Vagina (tissue), 2 donors: ENCODE data around the gene RALGDS. TPM values are rescaled to one million over a fixed set of nuclear protein-coding genes. Genes with fewer than 3 reads are reported as not detected.

Experiments used
- DNase-seq, 2 donors: peaks; one replicate each; pipeline ENCODE4 v3.0.0-alpha.2; 2017; ENCODE audit errors: extremely low spot score in 2 of 2
- H3K27ac ChIP-seq: fragments of 200-600 bp; sonication (generic); one replicate; pipeline ENCODE4 v1.5.1; 2019
- H3K27me3 ChIP-seq: fragments of 200-600 bp; sonication (generic); one replicate; pipeline ENCODE4 v1.5.1; 2019
- H3K36me3 ChIP-seq, 2 donors: fragments of 200-600 bp; sonication (generic); one replicate each; pipeline ENCODE4 v1.5.1; 2017 to 2019
- H3K4me1 ChIP-seq: fragments of 200-600 bp; sonication (generic); one replicate; pipeline ENCODE4 v1.5.1; 2019
- H3K4me3 ChIP-seq, 2 donors: fragments of 200-600 bp; sonication (generic); 1 replicate in 1 of 2; 2 replicates in 1 of 2; pipeline ENCODE4 v1.5.1; 2016 to 2019
- H3K9me3 ChIP-seq: fragments of 200-600 bp; sonication (generic); one replicate; pipeline ENCODE4 v1.5.1; 2019
- POLR2A ChIP-seq, 2 donors: fragments of 450-650 bp; IDR thresholded peaks; one replicate each; pipeline ENCODE4 v1.6.1; 2017; ENCODE audit warnings: antibody characterized with exemption in 2 of 2, mild to moderate bottlenecking in 2 of 2, moderate library complexity in 2 of 2
- POLR2AphosphoS5 ChIP-seq, 2 donors: sonication (generic); formaldehyde crosslinking; IDR thresholded peaks; one replicate each; pipeline ENCODE4 v1.9.0; 2017; ENCODE audit warnings: antibody characterized with exemption in 2 of 2, mild to moderate bottlenecking in 2 of 2, low read depth in 1 of 2; ENCODE audit not compliant: insufficient read depth in 1 of 2
- intact Hi-C: fragments of 100-400 bp; cut with DNase I; formaldehyde crosslinking; loops from one replicate; pipeline ENCODE4 v1.15.1; 2023
- total RNA-seq: library from RNA; depleted of rRNA; stranded (reverse); fragments of >200 nt; gene quantifications from one replicate; pipeline ENCODE4 v1.2.3, GENCODE V29; 2016
- TF ChIP-seq, protein P1 (sequence below), 3 experiments: fragments of 450-650 bp in 2 of 3; fragments of 200-600 bp in 1 of 3; sonication (generic) in 1 of 3; IDR thresholded peaks; one replicate each; pipeline ENCODE4 v1.5.1; 2017 to 2019; ENCODE audit warnings: antibody characterized with exemption in 3 of 3, mild to moderate bottlenecking in 2 of 3, moderate library complexity in 2 of 3

Gene RALGDS
- total RNA-seq, 1 donor from 2014 or later, result 85.0 TPM

GRCh38 chr9:133149130-133150015 is 28.3 kb upstream of the RALGDS start:
- TF ChIP-seq POLR2AphosphoS5 (IDR thresholded peaks at IDR 0.05; ENCODE audit: insufficient read depth in 1 of 2, low read depth in 1 of 2) (peak; percentile 39 to 81), POLR2A (IDR thresholded peaks at IDR 0.05) (peak in 1 of 2 donors; percentile 5)
- TF ChIP-seq, protein P1, sequence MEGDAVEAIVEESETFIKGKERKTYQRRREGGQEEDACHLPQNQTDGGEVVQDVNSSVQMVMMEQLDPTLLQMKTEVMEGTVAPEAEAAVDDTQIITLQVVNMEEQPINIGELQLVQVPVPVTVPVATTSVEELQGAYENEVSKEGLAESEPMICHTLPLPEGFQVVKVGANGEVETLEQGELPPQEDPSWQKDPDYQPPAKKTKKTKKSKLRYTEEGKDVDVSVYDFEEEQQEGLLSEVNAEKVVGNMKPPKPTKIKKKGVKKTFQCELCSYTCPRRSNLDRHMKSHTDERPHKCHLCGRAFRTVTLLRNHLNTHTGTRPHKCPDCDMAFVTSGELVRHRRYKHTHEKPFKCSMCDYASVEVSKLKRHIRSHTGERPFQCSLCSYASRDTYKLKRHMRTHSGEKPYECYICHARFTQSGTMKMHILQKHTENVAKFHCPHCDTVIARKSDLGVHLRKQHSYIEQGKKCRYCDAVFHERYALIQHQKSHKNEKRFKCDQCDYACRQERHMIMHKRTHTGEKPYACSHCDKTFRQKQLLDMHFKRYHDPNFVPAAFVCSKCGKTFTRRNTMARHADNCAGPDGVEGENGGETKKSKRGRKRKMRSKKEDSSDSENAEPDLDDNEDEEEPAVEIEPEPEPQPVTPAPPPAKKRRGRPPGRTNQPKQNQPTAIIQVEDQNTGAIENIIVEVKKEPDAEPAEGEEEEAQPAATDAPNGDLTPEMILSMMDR (IDR thresholded peaks at IDR 0.05), result peak in 1 of 3 experiments; percentile 15
- H3K4me3 ChIP-seq, result peak overlapping the region; percentile 74 to 80

DNA sequence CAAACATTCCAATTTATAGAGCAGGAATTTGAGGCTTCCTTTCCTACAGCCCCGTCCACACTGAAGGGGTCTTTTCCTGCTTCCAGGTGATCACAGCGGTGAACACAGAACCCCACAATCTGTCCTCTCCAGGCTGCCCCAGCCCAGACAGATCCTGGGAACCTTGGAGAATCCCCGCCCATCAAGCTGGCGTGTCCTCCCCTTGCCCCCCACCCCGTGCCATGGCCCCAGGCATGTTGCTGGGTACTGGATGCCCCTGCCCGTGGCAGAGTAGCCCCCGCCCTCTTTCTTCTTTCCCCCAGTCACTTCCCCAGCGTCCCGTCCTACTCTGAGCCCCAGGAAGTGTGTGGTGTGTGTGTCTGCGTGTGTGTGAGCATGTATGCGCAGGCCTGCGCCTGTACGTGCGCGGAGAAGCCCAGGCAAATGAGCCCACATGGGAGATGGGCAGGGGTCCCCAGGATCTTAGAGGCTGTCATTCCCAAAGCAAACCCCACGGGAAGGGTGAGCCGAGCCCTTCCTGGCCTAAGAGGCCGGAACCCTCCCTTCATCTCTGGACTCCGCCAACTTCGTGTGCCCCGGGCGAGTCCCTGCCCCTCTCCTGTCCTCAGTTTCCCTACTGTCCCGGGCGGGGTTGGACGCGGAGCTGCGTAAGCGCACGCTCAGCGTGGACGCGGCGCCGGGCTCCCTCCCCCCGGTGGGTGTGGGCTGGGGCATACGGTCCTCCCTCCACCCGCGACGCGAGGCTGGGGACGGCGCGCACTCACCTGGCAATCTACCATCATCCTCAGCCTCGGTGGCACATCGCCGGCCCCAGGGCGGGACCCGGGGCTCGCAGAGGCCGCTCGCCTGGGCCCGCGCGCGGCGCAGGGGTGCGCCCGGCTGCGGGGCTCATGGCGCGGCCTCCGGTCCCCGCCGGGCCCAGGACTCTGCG is 27.4 kb upstream of the RALGDS start:
- intact Hi-C loops, result loop anchor here (10.0 kb wide), 1 partner anchor 114 kb away; the partner anchor contains the start of gene GTF3C5
- Histone ChIP-seq H3K4me3 (peak overlapping the region; percentile 74 to 80), H3K27me3 (no peaks in the 10 kb centered on the region), H3K36me3 (no peaks in the 10 kb centered on the region), H3K9me3 (no peaks in the 10 kb centered on the region), H3K4me1 (peaks cover 51% of the 10 kb centered on the region), H3K27ac (peak overlapping the region; percentile 93)
- DNase-seq, result no peak
- TF ChIP-seq POLR2A (IDR thresholded peaks at IDR 0.05) (peak in 1 of 2 donors; percentile 26), POLR2AphosphoS5 (IDR thresholded peaks at IDR 0.05; ENCODE audit: insufficient read depth in 1 of 2, low read depth in 1 of 2) (peak in 1 of 2 donors; percentile 39)
- TF ChIP-seq, protein P1 (IDR thresholded peaks at IDR 0.05), result no peak

More at GRCh38 chr9:133149130-133150015, 28.3 kb upstream of the RALGDS start:
- H3K27me3 ChIP-seq, result no peaks in the 10 kb centered on the region
- DNase-seq, result no peak
- H3K9me3 ChIP-seq, result no peaks in the 10 kb centered on the region
- intact Hi-C loops, result loop anchor here (10.0 kb wide), 1 partner anchor 115 kb away; the partner anchor contains the start of gene GTF3C5
- peaks cover 43% of the 10 kb centered on the region for H3K4me1 ChIP-seq
- H3K27ac ChIP-seq, result peak overlapping the region; percentile 93
- H3K36me3 ChIP-seq, result no peaks in the 10 kb centered on the region

DNA sequence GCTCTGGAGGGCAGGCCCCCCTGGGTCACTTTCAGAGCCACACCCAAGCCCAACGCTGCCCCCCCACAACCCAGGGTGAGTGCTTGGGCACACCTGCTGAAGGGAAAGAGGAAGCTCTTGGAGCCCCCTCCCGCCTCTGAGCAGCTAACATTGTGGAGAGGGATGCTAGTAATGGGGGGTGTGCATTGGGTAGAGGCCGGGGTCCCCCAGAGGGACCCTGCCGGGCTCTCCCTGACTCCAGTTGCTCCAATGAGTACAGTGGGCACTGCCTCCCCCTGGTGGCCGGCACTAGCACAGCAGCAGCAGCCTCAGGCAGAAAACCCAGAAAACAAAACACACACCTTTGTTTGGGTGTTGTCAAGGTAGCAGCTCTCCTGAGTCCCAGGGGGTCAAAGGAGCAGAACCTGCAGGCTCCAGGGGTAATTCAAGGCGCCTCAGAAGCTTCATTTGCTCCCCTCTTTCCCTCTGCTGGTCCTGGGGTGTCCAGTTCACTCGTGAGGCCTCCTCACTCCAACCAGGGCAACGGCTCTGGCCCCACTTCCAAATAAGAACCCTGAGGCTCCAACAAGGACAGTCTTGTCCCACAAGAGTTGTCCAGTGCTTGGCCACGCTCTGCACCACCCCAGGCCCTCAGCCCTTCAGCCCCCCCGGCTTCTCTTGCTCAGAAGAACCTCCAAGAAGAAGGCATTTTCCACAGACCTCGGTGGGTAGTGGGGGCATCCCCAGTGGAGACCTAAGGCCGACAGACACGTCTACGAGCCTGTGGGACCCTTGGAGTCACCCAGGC is 26.6 kb upstream of the RALGDS start:
- no peak for TF ChIP-seq POLR2A (IDR thresholded peaks at IDR 0.05)
- TF ChIP-seq POLR2AphosphoS5 (IDR thresholded peaks at IDR 0.05; ENCODE audit: insufficient read depth in 1 of 2, low read depth in 1 of 2), result peak in 1 of 2 donors; percentile 40
- TF ChIP-seq, protein P1 (IDR thresholded peaks at IDR 0.05), result peak; percentile 91 to 98 (median 95)
- H3K4me1 ChIP-seq, result peaks cover 60% of the 10 kb centered on the region

DNA sequence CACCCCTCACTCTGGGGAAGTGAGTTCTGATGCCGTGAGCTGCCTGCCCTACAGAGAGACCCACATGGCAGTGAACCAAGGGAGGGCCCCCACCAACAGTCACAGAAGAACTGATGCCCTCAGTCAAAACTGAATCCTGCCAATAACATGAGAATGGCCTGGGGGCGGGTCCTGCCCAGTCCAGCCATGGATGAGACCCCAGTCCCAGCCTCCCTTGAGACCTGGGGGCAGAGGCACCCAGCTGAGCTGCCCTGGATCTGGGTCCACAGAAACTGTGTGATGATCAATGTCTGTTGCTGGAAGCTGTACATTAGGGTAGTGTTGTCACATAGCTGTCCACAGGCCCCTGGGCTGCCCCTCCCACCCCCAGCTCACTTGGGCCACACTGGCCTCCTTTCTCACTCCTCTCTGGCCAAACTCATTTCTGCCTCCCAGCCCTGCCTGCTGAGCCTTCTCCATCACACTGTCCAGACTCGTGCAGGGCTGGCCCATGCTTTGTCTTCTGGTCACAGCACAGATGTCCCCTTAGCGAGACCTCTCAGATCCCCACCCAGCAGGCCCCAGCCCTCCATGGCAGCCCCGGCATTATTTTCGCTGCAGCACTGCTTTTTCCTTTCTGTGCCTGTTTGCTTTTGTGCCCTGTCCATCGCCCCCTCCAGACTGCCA is 25.8 kb upstream of the RALGDS start:
- Histone ChIP-seq H3K9me3 (no peaks in the 10 kb centered on the region), H3K4me3 (peak overlapping the region in 1 of 2 donors; percentile 80), H3K27ac (peak overlapping the region; percentile 93), H3K36me3 (no peaks in the 10 kb centered on the region), H3K4me1 (peaks cover 67% of the 10 kb centered on the region), H3K27me3 (no peaks in the 10 kb centered on the region)
- TF ChIP-seq, protein P1 (IDR thresholded peaks at IDR 0.05), result no peak
- TF ChIP-seq POLR2AphosphoS5 (IDR thresholded peaks at IDR 0.05; ENCODE audit: insufficient read depth in 1 of 2, low read depth in 1 of 2), result no peak
- TF ChIP-seq POLR2A (IDR thresholded peaks at IDR 0.05), result no peak
- DNase-seq, result no peak
- intact Hi-C loops, result loop anchor here (10.0 kb wide), 1 partner anchor 112 kb away; the partner anchor contains the start of gene GTF3C5

More for the DNA sequence above, 26.6 kb upstream of the RALGDS start:
- peak overlapping the region; percentile 74 to 80 for H3K4me3 ChIP-seq
- DNase-seq, result no peak
- peak overlapping the region; percentile 93 for H3K27ac ChIP-seq
- H3K36me3 ChIP-seq, result no peaks in the 10 kb centered on the region
- intact Hi-C loops, result loop anchor here (10.0 kb wide), 1 partner anchor 113 kb away; the partner anchor contains the start of gene GTF3C5
- no peaks in the 10 kb centered on the region for H3K9me3 ChIP-seq
- H3K27me3 ChIP-seq, result no peaks in the 10 kb centered on the region
